Gastrocnemius medialis (tissue), 4 donors: Measurements from ENCODE around the gene ALDH1A3.

Experiments used
- CTCF ChIP-seq, 5 experiments: fragments of 450-650 bp in 3 of 5; fragments of 200-600 bp in 2 of 5; sonication (generic) in 2 of 5; IDR thresholded peaks in 4 of 5; conservative IDR thresholded peaks in 1 of 5; 1 replicate in 4 of 5; 2 replicates in 1 of 5; pipeline ENCODE4 v1.5.1; 2016 to 2019; ENCODE audit warnings: antibody characterized with exemption in 5 of 5, mild to moderate bottlenecking in 3 of 5, moderate library complexity in 3 of 5
- POLR2A ChIP-seq, 2 donors: fragments of 450-650 bp; IDR thresholded peaks; one replicate each; pipeline ENCODE4 v1.6.1; 2017; ENCODE audit warnings: antibody characterized with exemption in 2 of 2, mild to moderate bottlenecking in 2 of 2, moderate library complexity in 2 of 2

- TF ChIP-seq POLR2A (IDR thresholded peaks at IDR 0.05) = no peak
- TF ChIP-seq CTCF (IDR thresholded peaks at IDR 0.05 in 4 of 5, conservative IDR thresholded peaks at IDR 0.05 in 1 of 5) = no peak
These were observed 72.3 kb downstream of the ALDH1A3 start for GRCh38 chr15:100951965-100952364.
